Sigmoid colon (tissue), 7 donors: ENCODE results near the gene GJC1. TPM values are rescaled to one million over a fixed set of nuclear protein-coding genes. Genes with fewer than 3 reads are reported as not detected.
"Not testable (repeated sequence)": the region's sequence is repeated elsewhere in the genome, so short reads cannot be mapped to it uniquely, and the experiment has no call there.

ENCODE experiments used
- DNase-seq: peaks from one replicate; pipeline ENCODE4 v3.0.0-alpha.2; 2019
- H3K27ac ChIP-seq, 4 donors: fragments of 200-600 bp; sonication (generic); one replicate each; pipeline ENCODE4 v1.5.1; 2016 to 2019; ENCODE audit warnings: mild to moderate bottlenecking in 1 of 4
- H3K27me3 ChIP-seq, 3 donors: fragments of 200-600 bp; sonication (generic); one replicate each; pipeline ENCODE4 v1.5.1; 2019; ENCODE audit warnings: mild to moderate bottlenecking in 1 of 3
- H3K36me3 ChIP-seq, 4 donors: fragments of 200-600 bp; sonication (generic); one replicate each; pipeline ENCODE4 v1.5.1; 2016 to 2019
- H3K4me1 ChIP-seq, 4 donors: fragments of 200-600 bp; sonication (generic); one replicate each; pipeline ENCODE4 v1.5.1; 2017 to 2019
- H3K4me3 ChIP-seq, 4 donors: fragments of 200-600 bp; sonication (generic); one replicate each; pipeline ENCODE4 v1.5.1; 2017 to 2019; ENCODE audit warnings: mild to moderate bottlenecking in 2 of 4, moderate library complexity in 1 of 4
- H3K9me3 ChIP-seq, 4 donors: fragments of 200-600 bp in 3 of 4; sonication (generic) in 3 of 4; one replicate each; pipeline versions ENCODE4 v1.5.1 to v1.6.1; 2013 to 2019
- CTCF ChIP-seq, 4 experiments: fragments of 450-650 bp in 3 of 4; fragments of 200-600 bp in 1 of 4; IDR thresholded peaks; one replicate each; pipeline ENCODE4 v1.5.1; 2016 to 2019; ENCODE audit warnings: antibody characterized with exemption in 4 of 4, mild to moderate bottlenecking in 3 of 4, moderate library complexity in 2 of 4
- EP300 ChIP-seq, 4 donors: sonication (generic); formaldehyde crosslinking; IDR thresholded peaks; one replicate each; pipeline ENCODE4 v1.6.1; 2017; ENCODE audit warnings: antibody characterized with exemption in 4 of 4
- POLR2A ChIP-seq, 2 donors: fragments of 450-650 bp; IDR thresholded peaks; one replicate each; pipeline ENCODE4 v1.6.1; 2016; ENCODE audit warnings: antibody characterized with exemption in 2 of 2, mild to moderate bottlenecking in 2 of 2, moderate library complexity in 2 of 2
- POLR2AphosphoS5 ChIP-seq, 4 donors: sonication (generic); formaldehyde crosslinking; IDR thresholded peaks; one replicate each; pipeline ENCODE4 v1.6.1; 2017; ENCODE audit warnings: antibody characterized with exemption in 4 of 4
- WGBS, 2 donors: extraction: QIAGEN DNeasy Blood & Tissue Kit; methylation state at CpG; one replicate each; pipeline ENCODE4 v1.1.7; 2013; 5-methylcytosine and 5-hydroxymethylcytosine counted together
- intact Hi-C: fragments of 100-400 bp; cut with DNase I; formaldehyde crosslinking; loops from one replicate; pipeline ENCODE4 v1.15.1; 2023
- polyA plus RNA-seq, 3 donors: library from polyadenylated mRNA; stranded (reverse); fragments of 200-250 nt; gene quantifications; one replicate each; pipeline ENCODE4 v1.2.3, GENCODE V29; 2013
- total RNA-seq, 4 donors: library from RNA; depleted of rRNA; stranded (reverse); fragments of >200 nt; gene quantifications; one replicate each; pipeline ENCODE4 v1.1.0, GENCODE V29; 2016
- donor health status: healthy with polysubstance abuse.
- donor health status: Bipolar disorder and iron deficiency.
- donor health status: healthy.

GJC1 gene
- total and polyA plus RNA-seq, 7 donors, result 0.23 to 134 (median 68.0) TPM

- Histone ChIP-seq H3K36me3 (no peaks in the 10 kb centered on the region), H3K9me3 (no peaks in the 10 kb centered on the region), H3K4me3 (peak overlapping the region in 1 of 4 donors; percentile 52), H3K27me3 (peaks cover 14 to 51% (median 34%) of the 10 kb centered on the region in 3 donors), H3K27ac (no peak overlapping the region), H3K4me1 (peaks cover 0 to 16% (median 14%) of the 10 kb centered on the region in 4 donors)
- 34 to 46% methylated on average over 5 of the region's 5 CpGs for WGBS, 2 donors
- no peak for TF ChIP-seq CTCF (IDR thresholded peaks at IDR 0.05)
- no peak for TF ChIP-seq POLR2A (IDR thresholded peaks at IDR 0.05)
- TF ChIP-seq POLR2AphosphoS5 (IDR thresholded peaks at IDR 0.05), result no peak
- no peak for TF ChIP-seq EP300 (IDR thresholded peaks at IDR 0.05)
- intact Hi-C loops, result no loop called here
- no peak for DNase-seq
Measured at GRCh38 chr17:44757918-44758413, 72.1 kb downstream of the GJC1 start.

DNA sequence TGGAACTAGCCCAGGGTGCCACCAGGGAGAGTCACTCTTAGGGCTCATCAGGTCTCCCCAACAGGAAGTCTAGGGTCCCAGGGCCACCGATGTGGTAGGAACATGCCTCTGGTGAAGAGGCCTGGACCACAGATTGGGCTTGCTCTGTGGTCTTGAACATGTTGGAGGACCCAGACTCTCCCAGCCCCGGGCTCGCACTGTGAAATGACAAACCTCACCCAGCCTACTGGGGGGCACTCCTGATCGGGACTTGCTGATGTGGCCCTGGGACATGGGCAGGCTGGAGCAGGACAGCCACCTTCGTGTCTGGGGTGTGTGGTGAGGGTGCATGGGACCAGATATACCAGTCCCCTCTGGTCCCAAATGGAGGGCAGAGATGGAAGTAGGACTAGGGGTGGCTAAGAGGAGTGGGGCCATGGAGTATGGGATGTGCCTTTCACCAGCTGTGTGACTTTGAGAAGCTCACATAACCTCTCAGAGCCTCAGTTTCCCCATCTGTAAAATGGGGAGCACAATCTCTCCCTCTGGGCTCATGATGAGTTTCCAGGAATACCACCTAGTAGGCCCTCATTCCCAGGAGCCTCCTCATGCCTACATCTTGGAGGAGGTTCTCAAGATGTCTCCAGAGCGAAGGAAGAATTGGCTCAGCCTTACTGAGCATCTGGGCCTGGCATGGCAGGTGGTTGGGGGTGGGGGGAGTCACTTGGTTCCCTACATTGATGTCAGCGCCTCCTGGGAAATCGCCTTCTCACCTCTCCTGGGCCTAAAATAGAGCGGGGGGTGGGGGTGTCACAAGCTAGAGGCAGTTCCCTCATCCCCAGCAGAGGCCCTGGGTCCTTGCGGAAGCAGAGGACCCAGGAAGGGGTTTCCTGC is 72.8 kb downstream of the GJC1 start:
- 79 to 84% methylated on average over 10 of the region's 10 CpGs for WGBS, 2 donors
- no peaks in the 10 kb centered on the region for H3K36me3 ChIP-seq
- H3K4me3 ChIP-seq, result no peak overlapping the region
- no peak overlapping the region for H3K27ac ChIP-seq
- no peak for DNase-seq
- H3K9me3 ChIP-seq, result no peaks in the 10 kb centered on the region
- no peak for TF ChIP-seq EP300 (IDR thresholded peaks at IDR 0.05)
- no peak for TF ChIP-seq POLR2AphosphoS5 (IDR thresholded peaks at IDR 0.05)
- no peak for TF ChIP-seq POLR2A (IDR thresholded peaks at IDR 0.05)
- TF ChIP-seq CTCF (IDR thresholded peaks at IDR 0.05), result no peak
- peaks cover 0 to 16% (median 14%) of the 10 kb centered on the region in 4 donors for H3K4me1 ChIP-seq
- intact Hi-C loops, result no loop called here
- peaks cover 14 to 45% (median 34%) of the 10 kb centered on the region in 3 donors for H3K27me3 ChIP-seq

GRCh38 chr17:44755180-44755579 is 74.9 kb downstream of the GJC1 start:
- intact Hi-C loops, H3K36me3 ChIP-seq, H3K4me3 ChIP-seq, H3K9me3 ChIP-seq, DNase-seq, H3K27ac ChIP-seq: not testable (repeated sequence)
- peaks cover 0 to 16% (median 14%) of the 10 kb centered on the region in 4 donors for H3K4me1 ChIP-seq
- peaks cover 10 to 25% (median 16%) of the 10 kb centered on the region in 3 donors for H3K27me3 ChIP-seq
- WGBS, 2 donors, result 89 to 95% methylated on average over 5 of the region's 5 CpGs

DNA sequence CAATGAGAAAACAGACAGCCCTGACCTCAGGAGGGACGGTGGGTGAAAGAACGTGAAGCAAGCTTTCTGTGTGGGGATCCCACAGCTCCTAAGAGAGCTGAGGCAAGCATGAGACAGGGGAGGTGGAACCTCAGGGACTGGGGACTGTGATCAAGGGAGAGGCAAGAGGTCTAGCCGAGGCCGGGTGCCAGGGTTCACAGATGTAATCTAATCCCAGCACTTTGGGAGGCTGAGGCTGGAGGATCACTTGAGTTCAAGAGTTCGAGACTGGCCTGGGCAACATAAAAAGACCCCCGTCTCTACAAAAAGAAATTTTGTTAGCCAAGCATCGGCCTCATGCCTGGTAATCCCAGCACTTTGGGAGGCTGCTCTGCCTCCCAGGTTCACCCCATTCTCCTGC is 75.8 kb downstream of the GJC1 start:
- Histone ChIP-seq H3K4me3 (no peak overlapping the region), H3K9me3 (no peaks in the 10 kb centered on the region), H3K27me3 (peaks cover 3 to 16% (median 7%) of the 10 kb centered on the region in 3 donors), H3K27ac (no peak overlapping the region), H3K4me1 (peaks cover 0 to 10% (median 9%) of the 10 kb centered on the region in 4 donors), H3K36me3 (peaks cover 0 to 3% (median 2%) of the 10 kb centered on the region in 4 donors)
- 69 to 78% methylated on average over 7 of the region's 7 CpGs for WGBS, 2 donors
- TF ChIP-seq POLR2A (IDR thresholded peaks at IDR 0.05) (no peak), POLR2AphosphoS5 (IDR thresholded peaks at IDR 0.05) (no peak), CTCF (IDR thresholded peaks at IDR 0.05) (no peak), EP300 (IDR thresholded peaks at IDR 0.05) (no peak)
- no peak for DNase-seq
- intact Hi-C loops, result no loop called here
